GM21515 (cell line): Measurements from ENCODE around the gene CTBP1.

ENCODE experiments used
- ATAC-seq: cut with Tn5 transposase; IDR thresholded peaks from one replicate; pipeline ENCODE4 v1.9.1; 2021; ENCODE audit not compliant: unreplicated experiment

The CTBP1 gene

GRCh38 chr4:1211891-1212545 is 36.9 kb downstream of the CTBP1 start:
- ATAC-seq: no peak

- no peak for ATAC-seq
Observed at GRCh38 chr4:1211371-1211770, 37.6 kb downstream of the CTBP1 start.

- no peak for ATAC-seq
Observed at GRCh38 chr4:1210971-1211370, 38.0 kb downstream of the CTBP1 start.

GRCh38 chr4:1210241-1210841 is 38.6 kb downstream of the CTBP1 start:
- no peak for ATAC-seq

- no peak for ATAC-seq
Observed at GRCh38 chr4:1209821-1210220, 39.1 kb downstream of the CTBP1 start.

GRCh38 chr4:1208970-1209704 is 39.8 kb downstream of the CTBP1 start:
- no peak for ATAC-seq

- no peak for ATAC-seq
Observed at GRCh38 chr4:1208266-1208961, 40.5 kb downstream of the CTBP1 start.

- ATAC-seq: no peak
Observed at GRCh38 chr4:1207603-1208265, 41.2 kb downstream of the CTBP1 start.

GRCh38 chr4:1207157-1207470 is 41.8 kb downstream of the CTBP1 start:
- ATAC-seq: no peak

GRCh38 chr4:1206299-1207156 is 42.4 kb downstream of the CTBP1 start:
- no peak for ATAC-seq

GRCh38 chr4:1205586-1206298 is 43.2 kb downstream of the CTBP1 start:
- no peak for ATAC-seq

- ATAC-seq: no peak
Observed at GRCh38 chr4:1204828-1205585, 43.9 kb downstream of the CTBP1 start.

GRCh38 chr4:1204286-1204827 is 44.6 kb downstream of the CTBP1 start:
- no peak for ATAC-seq

- ATAC-seq: no peak
Observed at GRCh38 chr4:1203026-1203616, 45.8 kb downstream of the CTBP1 start.

GRCh38 chr4:1202526-1203011 is 46.4 kb downstream of the CTBP1 start:
- ATAC-seq: no peak

GRCh38 chr4:1201851-1202525 is 46.9 kb downstream of the CTBP1 start:
- peak; percentile 20 for ATAC-seq

GRCh38 chr4:1200425-1201035 is 48.4 kb downstream of the CTBP1 start:
- no peak for ATAC-seq
